Ecto neural progenitor cell (in vitro differentiated cells): ENCODE data around the gene CASP7.

ENCODE experiments used
- DNase-seq: peaks from one replicate; pipeline ENCODE4 v3.0.0-alpha.2; 2018; ENCODE audit warnings: low spot score

The CASP7 gene

DNA sequence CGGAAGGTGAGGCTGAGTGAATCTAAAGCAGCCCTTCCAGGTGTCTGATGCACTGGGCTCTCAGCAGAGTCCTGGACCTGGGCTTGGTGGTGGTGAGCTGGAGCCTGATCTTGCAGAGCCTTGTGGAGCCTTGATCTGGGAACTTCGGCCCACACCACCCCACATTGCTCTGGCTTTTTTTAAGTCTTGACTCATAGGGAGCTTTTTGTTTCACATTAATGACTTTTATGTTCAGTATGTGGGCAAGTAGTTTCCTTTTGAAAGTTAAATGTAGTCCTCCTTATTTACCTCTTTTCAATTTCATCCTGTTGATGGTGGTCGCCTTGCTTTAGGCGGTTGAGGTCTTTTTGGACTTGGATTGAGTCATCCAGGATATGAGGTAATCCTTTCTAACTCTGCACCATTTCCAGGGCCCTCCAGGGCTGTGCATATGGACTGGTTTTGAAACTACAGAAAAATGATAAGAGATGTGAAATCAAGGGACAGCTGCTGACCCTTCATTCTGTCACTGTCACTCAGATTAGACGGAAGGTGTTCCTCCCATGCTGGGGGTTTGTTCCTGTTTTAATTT lies 12.9 kb upstream of the CASP7 start:
- no peak for DNase-seq

DNA sequence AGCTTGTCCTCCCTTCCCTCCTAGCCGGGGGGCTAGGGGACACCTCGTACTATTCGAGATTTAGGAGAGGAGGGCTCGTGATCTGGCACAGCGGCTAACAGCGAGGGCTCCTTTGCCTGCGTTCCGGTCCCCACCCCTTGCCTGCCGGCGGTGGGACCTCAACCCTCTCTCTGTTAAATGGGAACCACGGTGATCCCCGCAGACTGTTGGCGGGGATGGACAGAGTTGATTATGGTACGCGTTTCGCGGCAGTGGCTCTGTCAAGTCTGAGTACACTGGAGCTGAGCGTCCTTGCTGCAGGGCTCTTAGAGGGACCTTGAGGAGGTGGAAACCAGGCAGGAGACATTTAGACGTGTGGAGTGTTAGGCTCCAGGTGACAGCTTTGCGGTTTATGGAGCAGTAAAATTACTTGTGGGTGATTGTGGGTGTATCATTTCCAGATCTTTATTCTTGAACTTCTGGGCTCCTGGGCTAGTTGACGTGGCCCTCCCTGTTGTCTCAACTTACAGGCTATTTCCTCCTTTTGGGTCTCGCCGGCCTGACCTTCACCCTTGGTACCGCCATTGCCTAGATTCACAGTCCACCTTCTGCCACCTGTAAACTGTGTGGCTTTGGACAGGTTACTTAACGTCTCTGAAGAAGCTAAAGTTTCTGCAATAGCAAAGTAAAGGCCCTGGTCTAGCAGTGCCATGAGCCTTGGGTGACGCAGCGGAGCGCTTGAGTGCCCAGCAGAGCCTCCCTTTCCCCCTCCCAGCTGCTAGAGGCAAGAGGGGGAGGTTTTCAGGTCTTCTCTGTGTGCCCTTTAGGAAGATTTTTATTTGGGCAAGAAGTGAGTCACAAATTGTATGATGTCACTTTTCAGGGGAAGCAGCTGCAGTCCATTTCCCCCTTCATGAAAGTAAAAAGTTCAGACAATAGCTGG lies 739 bp downstream of the CASP7 start:
- no peak for DNase-seq

DNA sequence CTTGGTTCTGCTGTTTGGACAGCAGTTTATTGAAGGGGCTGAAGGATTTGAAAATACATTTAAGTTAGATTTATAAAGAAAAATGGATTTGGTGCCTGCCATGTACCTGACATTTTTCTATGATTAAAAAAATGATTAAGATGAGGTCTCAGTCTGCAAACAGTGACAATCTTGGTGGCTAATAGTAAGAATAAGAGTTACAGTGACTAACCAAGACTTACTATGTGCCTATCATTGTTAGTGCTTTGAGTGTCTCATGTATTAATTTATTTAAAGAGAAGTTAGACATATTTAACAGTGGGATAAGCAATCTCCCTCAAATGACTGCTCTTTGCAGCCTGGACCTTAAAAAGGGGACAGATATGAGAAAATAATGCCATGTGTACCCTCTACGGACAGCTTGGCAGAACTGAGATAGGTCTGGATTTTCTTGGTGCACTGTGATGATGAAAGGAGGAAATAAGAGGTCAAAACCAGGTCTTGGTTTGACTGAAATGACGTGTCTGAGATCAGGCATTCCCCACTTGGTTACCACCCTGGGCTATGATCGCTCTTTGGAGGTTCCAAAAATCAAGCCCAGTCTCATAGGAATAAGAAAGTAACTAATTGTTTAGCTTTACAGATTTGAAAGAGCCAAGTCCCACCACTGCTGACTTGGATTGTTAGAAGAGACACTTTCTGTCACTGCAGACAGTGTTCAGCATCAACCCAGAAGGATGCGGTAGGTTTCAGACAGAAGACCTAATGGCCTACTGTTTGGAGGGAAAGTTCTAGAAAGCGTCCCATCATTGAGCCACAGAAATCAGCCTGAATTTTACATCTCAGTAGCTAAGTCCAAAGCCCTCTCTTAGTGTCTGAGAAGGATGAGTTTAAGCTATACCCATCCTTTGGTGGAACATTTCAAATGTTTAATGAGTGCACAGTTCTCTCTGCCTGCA lies 2.1 kb downstream of the CASP7 start:
- no peak for DNase-seq

DNA sequence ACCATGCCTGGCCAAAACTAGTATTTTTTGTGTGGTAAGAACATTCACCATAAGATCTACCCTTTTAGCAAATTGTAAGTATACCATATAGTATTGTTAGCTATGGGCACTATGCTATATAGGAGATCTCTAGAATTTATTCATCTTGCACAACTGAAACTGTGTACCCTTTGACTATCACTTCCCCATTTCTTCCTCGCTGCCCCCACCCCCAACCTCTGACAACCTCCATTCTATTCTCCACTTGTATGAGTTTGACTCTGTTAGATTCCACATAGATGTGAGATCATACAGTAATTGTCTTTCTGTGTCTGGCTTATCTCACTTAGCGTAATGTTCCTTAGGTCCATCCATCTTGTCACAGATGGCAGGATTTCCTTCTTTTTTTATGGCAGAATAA lies 3.6 kb downstream of the CASP7 start:
- no peak for DNase-seq

DNA sequence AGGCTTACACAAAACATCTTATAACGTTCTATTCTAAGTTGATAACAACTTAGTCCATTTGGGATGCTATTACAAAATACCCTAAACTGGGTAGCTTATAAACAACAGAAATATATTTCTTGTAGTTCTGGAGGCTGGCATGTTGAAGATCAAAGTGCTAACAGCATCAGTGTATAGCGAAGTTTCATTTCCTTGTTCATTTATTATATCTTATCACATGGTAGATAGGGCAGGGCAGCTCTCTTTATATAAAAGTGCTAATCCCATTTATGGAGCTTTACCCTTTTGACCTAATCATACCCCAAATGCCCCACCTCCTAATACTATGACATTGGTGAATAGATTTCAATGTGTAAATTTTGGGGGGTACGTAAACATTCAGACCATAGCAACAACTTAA lies 6.3 kb downstream of the CASP7 start:
- DNase-seq = no peak

DNA sequence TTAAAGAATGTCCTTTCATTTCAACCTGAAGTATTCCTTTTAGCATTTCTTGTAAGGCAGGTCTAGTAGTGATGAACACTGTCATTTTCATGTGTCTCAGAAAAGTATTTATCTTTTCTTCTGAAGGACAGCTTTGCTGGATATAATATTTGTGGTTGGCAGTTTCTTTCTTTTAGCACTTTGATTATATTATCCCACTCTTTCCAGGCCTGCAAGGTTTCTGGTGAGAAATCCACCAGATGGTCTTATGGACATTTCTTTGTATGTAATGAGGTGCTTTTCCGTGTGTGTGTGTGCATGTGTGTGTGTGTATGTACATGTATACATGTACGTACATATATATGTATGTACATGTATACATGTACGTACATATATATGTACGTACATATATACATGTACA lies 7.3 kb downstream of the CASP7 start:
- no peak for DNase-seq

DNA sequence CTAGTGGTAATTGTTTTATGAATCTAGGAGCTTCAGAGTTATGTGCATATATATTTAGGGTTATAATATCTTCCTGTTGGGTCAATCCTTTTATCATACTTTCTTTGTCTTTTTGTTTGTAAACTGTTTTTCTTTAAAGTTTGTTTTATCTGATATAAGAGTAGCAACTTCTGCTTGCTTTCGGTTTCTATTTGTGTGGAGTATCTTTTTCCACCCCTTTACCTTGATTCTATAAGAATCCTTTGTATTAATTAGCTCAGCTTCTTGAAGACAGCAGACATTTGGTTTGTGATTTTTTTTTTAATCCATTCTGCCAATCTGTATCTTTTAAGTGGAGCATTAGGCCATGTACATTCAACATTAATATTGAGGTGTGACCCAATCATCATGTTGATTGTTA lies 9.3 kb downstream of the CASP7 start:
- no peak for DNase-seq

DNA sequence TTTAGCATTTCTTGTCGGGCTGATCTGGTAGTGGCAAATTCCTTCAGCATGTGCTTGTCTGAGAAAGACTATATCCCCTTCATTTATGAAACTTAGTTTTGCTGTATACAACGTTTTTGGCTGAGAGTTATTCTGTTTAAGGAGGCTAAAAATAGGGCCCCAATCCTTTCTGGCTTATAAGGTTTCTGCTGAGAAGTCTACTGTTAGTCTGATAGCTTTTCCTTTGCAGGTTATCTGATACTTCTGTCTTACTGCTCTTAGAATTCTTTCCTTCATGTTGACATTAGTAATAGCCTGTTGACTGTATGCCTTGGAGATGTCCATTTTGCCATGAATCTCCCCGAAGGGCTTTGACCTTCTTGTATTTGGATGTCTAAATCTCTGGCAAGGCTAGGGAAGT lies 9.9 kb downstream of the CASP7 start:
- no peak for DNase-seq

DNA sequence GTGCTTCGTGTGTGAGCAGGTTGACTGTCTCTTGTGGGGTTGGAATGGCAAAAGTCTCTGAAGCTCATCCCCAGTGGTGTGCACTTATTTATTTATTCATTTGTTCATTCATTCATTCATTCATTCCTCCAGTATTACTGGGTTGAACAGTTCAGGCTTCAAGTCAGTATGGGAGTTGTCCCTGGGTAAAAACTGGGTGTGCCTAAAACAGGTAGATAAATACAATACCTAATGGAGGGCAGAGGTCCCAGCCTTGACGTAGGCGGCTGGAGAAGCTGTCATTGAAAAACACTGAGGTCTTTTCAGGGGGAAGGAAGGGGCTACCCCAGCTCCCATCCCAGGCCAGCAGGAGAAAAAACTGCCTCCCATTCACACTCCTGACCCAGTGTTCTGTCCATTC lies 11.0 kb downstream of the CASP7 start:
- DNase-seq = no peak

DNA sequence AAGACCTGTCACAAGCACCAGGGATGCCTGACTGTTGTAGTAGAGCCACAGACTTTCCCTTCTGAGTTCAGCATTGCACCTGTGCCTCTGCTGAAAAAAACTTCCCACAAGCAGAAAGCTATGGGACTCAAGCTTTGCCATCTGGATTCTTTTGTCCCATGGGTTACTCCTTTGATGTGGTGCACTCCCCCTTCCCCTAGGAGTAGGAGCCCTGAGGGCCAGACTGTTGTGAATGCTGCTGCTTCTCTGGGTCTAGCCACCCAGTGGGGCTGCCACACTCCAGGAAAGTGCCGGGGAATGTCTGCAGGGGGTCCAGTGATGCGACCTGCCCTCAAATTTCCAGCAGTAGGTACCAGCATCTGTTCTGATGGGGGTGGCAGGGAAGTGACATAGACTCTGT lies 11.7 kb downstream of the CASP7 start:
- no peak for DNase-seq

DNA sequence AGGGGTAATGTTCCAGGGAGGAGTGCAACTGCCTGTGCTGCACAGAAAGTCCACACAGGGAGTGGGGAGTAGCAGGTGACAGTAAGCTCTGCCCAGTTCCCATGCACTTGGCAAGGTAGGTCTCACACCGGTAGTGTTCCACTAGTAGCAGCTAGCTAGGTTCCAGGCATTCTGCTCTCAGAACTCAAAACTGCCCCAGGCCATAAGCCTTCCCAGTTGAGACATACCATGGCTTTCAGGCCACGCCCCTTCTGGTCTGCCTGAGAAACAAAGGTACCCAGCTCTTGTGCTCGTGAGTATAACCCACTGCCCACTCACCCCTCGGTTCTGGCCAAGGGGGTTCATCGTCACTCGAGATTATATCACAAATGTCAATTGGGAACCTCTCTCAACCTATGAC lies 12.6 kb downstream of the CASP7 start:
- DNase-seq = no peak

DNA sequence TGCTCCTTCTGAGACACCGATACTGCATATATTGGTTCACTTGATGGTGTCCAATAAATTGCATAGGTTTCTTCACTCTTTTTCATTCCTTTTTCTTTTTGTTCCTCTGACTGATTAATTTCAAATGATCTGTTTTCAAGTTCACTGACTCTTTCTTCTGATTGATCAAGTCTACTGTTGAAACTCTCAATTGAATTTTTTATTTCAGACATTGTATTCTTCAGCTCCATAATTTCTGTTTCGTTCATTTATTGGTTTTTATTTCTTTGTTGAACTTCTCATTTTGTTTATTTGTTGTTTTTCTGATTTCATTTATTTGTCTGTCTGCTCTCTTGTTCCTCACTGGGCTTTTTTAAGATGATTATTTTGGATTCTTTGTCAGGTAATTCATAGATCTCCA lies 13.6 kb downstream of the CASP7 start:
- no peak for DNase-seq

DNA sequence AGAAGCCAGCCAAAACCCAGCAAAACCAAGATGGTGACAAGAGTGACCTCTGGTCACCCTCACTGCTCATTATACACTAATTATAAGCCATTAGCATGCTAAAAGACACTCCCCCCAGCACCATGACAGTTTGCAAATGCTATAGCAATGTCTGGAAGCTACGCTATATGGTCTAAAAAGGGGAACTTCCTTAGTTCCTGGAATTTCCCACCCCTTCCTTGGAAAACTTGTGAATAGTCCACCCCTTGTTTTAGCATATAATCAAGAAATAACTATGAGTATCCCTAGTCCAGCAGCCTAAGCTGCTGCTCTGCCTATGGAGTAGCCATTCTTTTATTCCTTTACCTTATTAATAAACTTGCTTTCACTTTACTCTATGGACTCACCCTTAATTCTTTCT lies 16.0 kb downstream of the CASP7 start:
- no peak for DNase-seq

DNA sequence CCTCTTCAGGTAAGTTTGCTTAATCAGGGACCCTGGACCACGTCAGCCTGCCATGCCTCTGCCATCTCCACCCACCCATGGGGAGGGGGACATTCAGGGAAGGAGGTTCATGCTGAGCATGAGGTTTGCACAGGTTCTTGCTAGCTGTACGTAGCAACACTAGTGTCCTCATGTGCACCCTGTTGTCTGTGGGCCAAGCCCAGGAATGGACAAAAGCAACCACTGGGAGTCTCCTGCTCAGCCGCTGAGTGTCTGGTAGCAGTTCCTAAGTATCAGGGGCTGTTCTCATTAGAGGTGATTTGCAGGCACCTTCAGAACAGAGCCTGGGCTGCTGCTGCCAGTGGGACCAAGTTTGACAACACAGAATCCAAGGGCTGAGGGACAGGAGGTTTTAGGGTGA lies 17.9 kb downstream of the CASP7 start:
- DNase-seq = no peak

DNA sequence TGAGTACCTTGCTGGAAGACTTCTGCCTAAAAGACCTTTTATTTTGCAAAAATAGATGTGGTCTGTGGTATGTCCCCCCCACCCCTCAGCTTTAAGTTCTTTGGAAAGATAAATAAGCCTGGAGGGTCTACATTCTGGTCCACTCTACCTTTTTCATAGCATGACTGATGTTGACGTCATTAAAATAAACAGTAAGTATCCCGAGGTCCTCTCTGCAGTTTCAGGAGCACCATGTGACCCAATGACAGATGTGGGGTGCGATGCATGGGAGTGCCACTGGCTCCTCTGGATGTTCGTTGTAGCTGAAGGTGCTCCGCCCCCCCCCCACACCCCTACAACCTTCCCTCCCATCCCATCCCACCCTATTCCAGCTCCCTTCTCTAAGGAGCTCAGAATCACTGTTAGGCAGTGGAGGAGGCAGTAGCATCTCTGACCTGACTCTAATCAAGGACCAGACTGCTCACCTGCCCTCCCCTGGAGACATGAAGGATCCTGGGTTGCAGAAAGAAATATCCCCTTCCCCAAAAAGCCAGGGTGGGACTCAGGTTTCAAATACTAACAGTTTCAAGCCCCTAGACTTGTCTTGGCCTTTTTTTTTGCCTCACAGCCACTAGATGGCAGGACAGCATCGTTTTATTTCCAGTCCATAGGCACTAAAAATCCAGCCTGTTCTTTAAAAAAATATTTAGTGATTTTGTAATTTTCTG lies 25.1 kb downstream of the CASP7 start:
- DNase-seq = no peak

DNA sequence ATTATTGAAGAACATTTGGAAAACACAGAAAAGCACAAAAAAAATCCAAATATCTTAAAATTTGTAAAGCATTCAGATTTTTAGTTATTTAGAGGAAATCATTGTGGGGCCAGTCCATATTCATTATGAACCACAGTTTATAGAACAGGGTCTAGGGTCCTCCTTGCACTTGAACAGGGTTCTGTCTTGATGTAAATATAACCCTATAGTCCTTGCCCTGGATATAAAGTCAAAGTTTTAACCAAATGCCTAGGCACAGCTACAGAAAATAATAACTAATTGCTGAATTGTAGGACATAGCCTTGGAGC lies 25.6 kb downstream of the CASP7 start:
- no peak for DNase-seq

DNA sequence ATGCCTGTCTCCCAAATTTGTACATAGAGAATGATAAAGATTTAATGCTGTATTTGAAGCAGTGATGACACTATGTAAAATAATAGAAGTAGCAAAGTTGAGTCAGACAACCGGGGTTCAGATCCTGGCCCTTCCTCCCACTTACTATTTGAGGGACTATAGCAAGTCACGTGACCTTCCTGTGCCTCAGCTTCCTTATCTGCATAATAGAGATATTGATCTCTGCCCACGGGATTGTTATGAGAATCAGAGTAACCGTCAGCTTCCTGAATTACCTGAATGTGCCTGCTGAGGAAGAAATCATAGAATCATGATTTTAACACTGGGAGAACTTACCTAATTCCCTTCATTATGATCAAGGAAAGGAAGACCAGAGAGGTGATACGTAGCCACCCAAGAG lies 26.9 kb downstream of the CASP7 start:
- no peak for DNase-seq

DNA sequence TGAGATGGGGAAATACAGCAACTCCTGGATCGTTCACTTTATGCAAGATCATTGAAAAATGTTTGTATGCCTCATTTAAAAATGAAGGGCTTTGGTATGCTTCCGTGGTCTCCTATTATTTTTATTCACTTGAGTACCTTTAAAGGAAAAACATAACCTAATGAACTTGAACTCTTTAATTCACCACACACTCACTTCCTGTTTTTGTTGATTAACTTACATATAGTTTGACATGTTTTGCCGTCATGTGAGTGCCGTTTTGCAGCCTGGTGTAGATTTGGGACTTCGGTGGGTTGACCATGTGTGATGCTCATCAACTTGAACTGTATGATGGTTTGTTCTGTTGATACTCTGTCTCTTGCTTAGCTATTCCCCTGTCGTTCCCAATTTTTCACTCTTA lies 28.9 kb downstream of the CASP7 start:
- no peak for DNase-seq

DNA sequence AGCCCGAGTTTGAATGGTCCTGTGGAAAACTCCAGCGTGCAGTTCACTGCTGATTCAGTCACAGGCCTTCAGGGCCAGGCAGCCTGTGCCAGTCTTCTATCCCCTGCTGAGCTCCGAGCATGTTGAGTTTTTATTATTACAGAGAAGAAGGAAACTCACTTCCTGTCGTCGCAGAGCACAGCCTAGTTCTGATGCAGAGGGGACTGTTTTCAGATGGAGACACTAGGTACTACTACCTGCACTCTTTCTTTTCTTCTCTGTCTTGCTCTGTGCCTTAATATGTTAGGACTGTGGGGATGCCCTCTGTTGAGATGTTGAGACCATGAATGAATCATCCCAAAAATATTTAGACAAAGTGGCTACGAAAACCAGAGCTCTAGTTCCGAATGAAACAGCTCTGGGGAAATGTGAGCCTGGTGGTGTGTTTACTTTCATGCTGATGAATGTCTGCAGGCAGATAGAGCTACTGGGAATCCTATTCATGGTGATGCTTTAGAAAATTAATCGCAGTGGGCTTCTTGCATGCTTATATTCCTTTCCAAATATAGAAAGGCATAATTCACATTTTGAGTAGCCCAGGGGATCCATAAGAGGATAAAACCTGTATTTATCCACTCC lies 29.6 kb downstream of the CASP7 start:
- no peak for DNase-seq

DNA sequence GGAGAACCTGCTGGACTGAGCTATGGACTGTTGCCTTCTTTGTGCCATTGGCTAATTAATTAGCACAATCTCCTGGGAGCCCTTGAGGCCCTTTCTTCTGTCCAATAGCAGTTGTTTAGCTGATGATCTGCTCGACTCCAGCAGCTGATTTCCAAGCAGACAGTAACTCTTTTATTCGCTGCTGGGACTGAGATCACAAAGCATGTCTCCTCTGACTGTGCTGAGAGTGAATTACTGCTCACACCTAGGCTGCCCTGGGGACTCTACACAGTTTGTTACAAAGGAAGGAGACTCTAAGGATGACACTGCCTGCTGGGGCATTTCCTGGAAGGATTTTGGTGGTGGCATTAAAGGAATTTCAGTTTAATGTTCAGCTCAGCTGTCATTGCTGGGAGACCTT lies 31.4 kb downstream of the CASP7 start:
- no peak for DNase-seq

DNA sequence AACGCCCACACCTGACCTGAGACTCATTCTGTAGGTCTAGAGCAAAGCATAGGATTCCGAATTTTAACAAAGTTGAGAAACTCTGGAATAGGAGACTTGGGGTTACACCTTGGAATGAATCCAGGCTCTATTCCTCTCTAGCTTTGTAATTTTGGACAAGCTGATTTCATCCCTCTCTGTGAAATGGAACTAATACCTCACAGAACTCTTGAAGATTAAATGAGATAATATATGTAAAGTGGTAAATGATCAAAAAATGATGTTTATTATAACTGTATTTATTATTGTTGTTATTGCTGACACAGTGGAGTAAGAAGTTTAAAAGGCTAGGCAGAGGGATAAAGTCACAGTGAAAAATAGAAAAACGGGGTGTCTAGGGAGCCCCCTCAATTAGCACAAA lies 32.3 kb downstream of the CASP7 start:
- DNase-seq = no peak
